Mesendoderm (in vitro differentiated cells): ENCODE results near the gene TRPV6.

Experiments used
- DNase-seq: peaks from one replicate; pipeline ENCODE4 v3.0.0; 2013
- H2AK5ac ChIP-seq: 2 replicates; pipeline ENCODE4 v1.6.1; 2013; ENCODE audit warnings: low read length, inconsistent platforms
- H2BK120ac ChIP-seq: 2 replicates; pipeline ENCODE4 v1.6.1; 2013; ENCODE audit warnings: low read depth, mild to moderate bottlenecking, low read length, moderate library complexity, mixed read lengths
- H2BK15ac ChIP-seq: replicated peaks from 2 replicates; pipeline ENCODE4 v1.6.1; 2013; ENCODE audit warnings: low read depth, mild to moderate bottlenecking, moderate library complexity
- H2BK5ac ChIP-seq: 2 replicates; pipeline ENCODE4 v1.6.1; 2013; ENCODE audit warnings: low read length, inconsistent platforms
- H3K18ac ChIP-seq: 2 replicates; pipeline ENCODE4 v1.6.1; 2013; ENCODE audit warnings: mild to moderate bottlenecking, low read length, mixed read lengths
- H3K23ac ChIP-seq: one replicate; pipeline ENCODE4 v1.6.1; 2013; ENCODE audit warnings: low read length
- H3K27ac ChIP-seq: 2 replicates; pipeline ENCODE4 v1.5.1; 2013; ENCODE audit warnings: low read depth, mild to moderate bottlenecking, inconsistent platforms, low read length, moderate library complexity
- H3K27me3 ChIP-seq: 2 replicates; pipeline ENCODE4 v1.6.1; 2013; ENCODE audit warnings: low read length, control low read depth, mild to moderate bottlenecking, inconsistent platforms; ENCODE audit not compliant: insufficient read depth, poor library complexity
- H3K36me3 ChIP-seq: 2 replicates; pipeline ENCODE4 v1.6.1; 2013; ENCODE audit warnings: low read length, inconsistent platforms; ENCODE audit not compliant: control insufficient read depth, insufficient read depth
- H3K4ac ChIP-seq: one replicate; pipeline ENCODE4 v1.6.1; 2013; ENCODE audit warnings: low read depth, mild to moderate bottlenecking, low read length, moderate library complexity
- H3K4me1 ChIP-seq: 2 replicates; pipeline ENCODE4 v1.6.1; 2013; ENCODE audit warnings: low read depth, low read length, inconsistent platforms; ENCODE audit not compliant: control insufficient read depth
- H3K4me2 ChIP-seq: 2 replicates; pipeline ENCODE4 v1.6.1; 2013; ENCODE audit warnings: low read length
- H3K4me3 ChIP-seq: 2 replicates; pipeline ENCODE4 v1.5.1; 2013; ENCODE audit warnings: mild to moderate bottlenecking, low read length
- H3K56ac ChIP-seq: one replicate; pipeline ENCODE4 v1.6.1; 2013; ENCODE audit warnings: low read length
- H3K79me1 ChIP-seq: 2 replicates; pipeline ENCODE4 v1.6.1; 2013; ENCODE audit warnings: low read length, inconsistent platforms
- H3K79me2 ChIP-seq: 2 replicates; pipeline ENCODE4 v1.6.1; 2013; ENCODE audit warnings: mild to moderate bottlenecking, low read length; ENCODE audit not compliant: control insufficient read depth, insufficient read depth
- H3K9ac ChIP-seq: 2 replicates; pipeline ENCODE4 v1.6.1; 2013; ENCODE audit warnings: low read length, inconsistent platforms
- H4K5ac ChIP-seq: one replicate; pipeline ENCODE4 v1.6.1; 2013; ENCODE audit warnings: low read length
- H4K8ac ChIP-seq: one replicate; pipeline ENCODE4 v1.6.1; 2013; ENCODE audit warnings: low read depth, mild to moderate bottlenecking, control low read depth, low read length, moderate library complexity
- WGBS: extraction: QIAGEN DNeasy Blood & Tissue Kit; methylation state at CpG from one replicate; pipeline ENCODE4 v1.1.7; 2013; ENCODE audit warnings: low lambda C conversion rate, missing lambda C conversion rate; ENCODE audit not compliant: insufficient coverage; ENCODE audit errors: extremely low coverage; 5-methylcytosine and 5-hydroxymethylcytosine counted together

The TRPV6 gene

DNA sequence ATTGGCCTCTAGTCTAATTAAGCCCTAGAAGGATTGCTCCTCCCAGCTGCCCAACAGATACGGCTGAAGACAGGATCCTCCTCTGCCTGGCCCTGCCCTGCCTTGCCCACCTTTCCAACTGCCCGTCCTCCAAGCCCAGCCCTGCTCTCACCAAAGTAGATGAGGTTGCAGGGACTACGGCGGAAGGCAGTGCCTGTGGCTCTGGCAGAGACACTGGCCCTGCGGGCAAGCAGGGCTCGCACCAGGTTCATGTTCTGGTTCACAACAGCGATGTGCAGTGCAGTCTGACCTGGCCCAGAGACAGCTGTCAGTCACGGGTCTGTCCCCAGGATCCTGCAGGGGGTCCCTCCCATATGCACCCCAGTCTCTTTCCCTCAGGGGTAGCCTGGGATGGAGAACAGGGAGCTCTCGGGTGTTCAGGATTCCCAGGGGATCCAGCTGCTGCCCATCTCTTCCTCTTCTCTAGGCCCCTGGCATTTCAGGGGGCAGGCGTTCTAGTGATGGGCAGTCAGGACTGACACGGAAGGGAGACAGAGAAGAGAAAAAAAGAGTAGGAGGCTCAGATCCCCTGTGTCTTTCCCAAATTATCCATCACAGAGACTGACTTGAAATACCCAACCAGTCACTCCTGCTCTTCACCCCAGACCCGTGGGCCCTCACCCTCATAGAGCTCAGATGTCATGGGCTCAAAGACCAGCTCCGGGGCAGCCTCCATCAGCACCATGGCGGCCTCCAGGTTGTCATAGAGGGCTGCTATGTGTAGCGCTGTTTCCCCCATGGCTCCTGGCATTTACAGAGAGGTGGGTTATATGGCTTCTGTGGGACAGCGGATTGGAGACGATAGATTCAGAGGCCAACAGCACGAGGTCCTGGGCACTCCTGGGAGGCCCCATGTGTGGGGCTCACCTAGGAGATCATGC, 8.3 kb downstream of the TRPV6 start:
- Histone ChIP-seq H3K56ac (no peak overlapping the region), H3K23ac (no peak overlapping the region), H2BK120ac (no peak overlapping the region), H2BK15ac (no peak overlapping the region), H3K4me3 (no peak overlapping the region), H3K36me3 (no peaks in the 10 kb centered on the region), H2AK5ac (no peak overlapping the region), H3K4ac (no peak overlapping the region), H3K79me1 (no peaks in the 10 kb centered on the region), H2BK5ac (no peak overlapping the region), H3K9ac (no peak overlapping the region), H3K27ac (no peak overlapping the region), H3K4me2 (no peak overlapping the region), H3K79me2 (no peaks in the 10 kb centered on the region), H4K8ac (no peak overlapping the region), H3K18ac (no peak overlapping the region), H3K27me3 (no peaks in the 10 kb centered on the region), H3K4me1 (no peaks in the 10 kb centered on the region), H4K5ac (no peak overlapping the region)
- no peak for DNase-seq
- WGBS = no CpG with 5 or more reads among the region's 18 CpGs

DNA sequence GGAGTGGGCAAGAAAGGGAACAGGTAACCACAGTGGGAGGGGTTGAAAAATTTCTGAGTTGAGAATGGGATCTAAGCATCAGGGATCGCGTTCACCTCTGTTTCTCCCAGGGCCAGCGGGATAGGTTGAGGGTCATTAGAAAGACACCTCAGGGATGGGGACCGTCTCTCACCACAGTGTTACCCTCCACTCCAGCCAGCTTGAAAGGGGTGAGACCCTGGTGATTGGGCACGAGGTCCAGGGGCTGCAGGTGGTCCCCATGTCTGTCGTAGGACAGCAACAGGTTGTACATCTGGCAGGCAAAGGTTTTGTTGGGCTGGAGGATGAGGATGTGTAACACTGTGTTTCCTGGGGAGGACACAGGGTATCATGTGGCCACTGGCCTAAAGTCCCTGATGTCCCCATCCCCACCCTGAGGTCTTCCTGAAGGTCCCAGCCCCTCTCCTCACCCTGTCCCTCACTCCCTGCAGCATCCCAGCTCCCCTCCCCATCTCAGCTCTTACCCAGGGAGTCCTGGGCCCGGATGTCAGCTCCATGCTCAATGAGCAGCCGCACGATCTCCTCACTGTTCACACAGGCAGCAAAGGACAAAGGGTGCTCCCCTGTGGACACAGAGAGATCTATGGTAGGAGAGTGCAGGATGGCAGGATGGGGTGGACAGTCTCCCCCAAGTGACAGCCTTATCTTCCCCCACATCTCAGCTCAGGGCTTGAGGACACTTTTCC, 9.1 kb downstream of the TRPV6 start:
- no peak overlapping the region for H3K4me2 ChIP-seq
- H4K8ac ChIP-seq = no peak overlapping the region
- no peak overlapping the region for H3K9ac ChIP-seq
- no peak overlapping the region for H3K4ac ChIP-seq
- H3K27ac ChIP-seq = no peak overlapping the region
- H2BK15ac ChIP-seq = no peak overlapping the region
- DNase-seq = no peak
- H3K4me3 ChIP-seq = no peak overlapping the region
- no peak overlapping the region for H4K5ac ChIP-seq
- H2BK5ac ChIP-seq = no peak overlapping the region
- H3K56ac ChIP-seq = no peak overlapping the region
- no CpG with 5 or more reads among the region's 9 CpGs for WGBS
- H2BK120ac ChIP-seq = no peak overlapping the region
- no peak overlapping the region for H3K18ac ChIP-seq
- H3K4me1 ChIP-seq = no peaks in the 10 kb centered on the region
- no peaks in the 10 kb centered on the region for H3K27me3 ChIP-seq
- H3K23ac ChIP-seq = no peak overlapping the region
- no peaks in the 10 kb centered on the region for H3K79me1 ChIP-seq
- H2AK5ac ChIP-seq = no peak overlapping the region
- no peaks in the 10 kb centered on the region for H3K36me3 ChIP-seq
- H3K79me2 ChIP-seq = no peaks in the 10 kb centered on the region

DNA sequence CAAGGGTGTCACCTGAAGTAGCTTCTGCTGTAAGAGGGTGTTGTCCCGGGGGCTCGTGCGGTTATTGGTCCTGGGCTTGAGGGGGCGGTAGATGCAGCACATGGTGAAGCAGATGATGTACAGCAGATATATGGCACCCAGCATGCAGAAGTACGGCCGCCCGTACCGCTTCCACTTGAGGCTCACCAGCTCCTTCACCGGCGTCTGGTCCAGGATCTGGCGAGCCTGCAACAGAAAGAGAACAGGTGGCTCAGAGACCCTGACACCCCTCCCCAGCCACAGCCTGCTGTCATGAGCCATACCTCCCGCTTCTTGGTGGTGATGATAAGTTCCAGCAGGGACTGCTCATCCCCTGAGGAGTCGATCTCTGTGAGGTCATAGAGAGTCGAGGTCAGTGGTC, 10.1 kb downstream of the TRPV6 start:
- no peak overlapping the region for H3K18ac ChIP-seq
- no peak overlapping the region for H3K4me2 ChIP-seq
- no peaks in the 10 kb centered on the region for H3K36me3 ChIP-seq
- H3K56ac ChIP-seq = no peak overlapping the region
- DNase-seq = no peak
- no peak overlapping the region for H2AK5ac ChIP-seq
- H3K79me1 ChIP-seq = no peaks in the 10 kb centered on the region
- no peak overlapping the region for H2BK15ac ChIP-seq
- no peaks in the 10 kb centered on the region for H3K79me2 ChIP-seq
- no peaks in the 10 kb centered on the region for H3K4me1 ChIP-seq
- H3K4ac ChIP-seq = no peak overlapping the region
- no peak overlapping the region for H3K9ac ChIP-seq
- H3K27me3 ChIP-seq = no peaks in the 10 kb centered on the region
- no peak overlapping the region for H4K8ac ChIP-seq
- no peak overlapping the region for H3K4me3 ChIP-seq
- H4K5ac ChIP-seq = no peak overlapping the region
- no peak overlapping the region for H3K27ac ChIP-seq
- H3K23ac ChIP-seq = no peak overlapping the region
- WGBS = no CpG with 5 or more reads among the region's 14 CpGs
- H2BK120ac ChIP-seq = no peak overlapping the region
- no peak overlapping the region for H2BK5ac ChIP-seq

DNA sequence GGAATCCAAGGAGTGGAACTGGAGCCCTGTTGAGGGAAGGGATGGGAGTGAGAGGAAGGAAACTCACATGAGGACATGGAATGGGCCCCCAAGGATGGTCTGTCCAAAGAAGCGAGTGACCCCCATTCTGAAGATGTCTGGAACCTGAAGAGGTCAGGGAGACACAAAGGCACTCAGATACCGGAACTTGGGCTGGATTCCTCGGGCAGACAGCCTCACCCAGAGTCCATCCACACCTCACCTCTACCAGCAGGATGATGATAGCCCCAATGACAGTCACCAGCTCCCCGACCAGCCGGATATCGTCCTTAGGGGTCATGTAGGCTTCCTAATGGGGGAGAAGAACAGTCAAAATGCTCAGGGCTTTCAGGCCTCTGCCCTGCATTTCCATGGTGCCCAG, 10.7 kb downstream of the TRPV6 start:
- Histone ChIP-seq H3K4me3 (no peak overlapping the region), H2AK5ac (no peak overlapping the region), H2BK15ac (no peak overlapping the region), H4K8ac (no peak overlapping the region), H3K56ac (no peak overlapping the region), H3K27me3 (no peaks in the 10 kb centered on the region), H4K5ac (no peak overlapping the region), H3K23ac (no peak overlapping the region), H3K79me2 (no peaks in the 10 kb centered on the region), H3K4me2 (no peak overlapping the region), H2BK120ac (no peak overlapping the region), H2BK5ac (no peak overlapping the region), H3K9ac (no peak overlapping the region), H3K4ac (no peak overlapping the region), H3K79me1 (no peaks in the 10 kb centered on the region), H3K18ac (no peak overlapping the region), H3K36me3 (no peaks in the 10 kb centered on the region), H3K4me1 (no peaks in the 10 kb centered on the region), H3K27ac (no peak overlapping the region)
- WGBS = no CpG with 5 or more reads among the region's 6 CpGs
- DNase-seq = no peak

DNA sequence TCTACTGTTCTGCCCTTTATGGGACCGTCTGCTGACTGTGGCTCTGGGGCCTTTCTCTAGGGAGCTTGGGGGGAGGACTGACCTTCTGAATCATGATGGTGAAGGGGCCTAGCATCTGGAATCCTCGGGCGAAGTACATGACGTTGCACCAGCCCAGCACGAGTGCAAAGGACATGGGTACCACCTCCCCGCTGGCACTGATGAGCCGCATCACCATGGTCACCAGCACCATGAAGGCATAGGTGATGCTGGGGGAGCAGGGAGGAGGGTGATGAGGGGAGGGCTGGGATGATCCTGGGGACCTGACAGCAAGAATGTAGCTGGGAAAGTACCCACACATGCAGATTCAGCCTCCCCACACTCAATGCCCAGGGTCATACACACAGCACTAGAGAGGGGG, 11.1 kb downstream of the TRPV6 start:
- Histone ChIP-seq H3K27me3 (no peaks in the 10 kb centered on the region), H3K4me3 (no peak overlapping the region), H3K79me1 (no peaks in the 10 kb centered on the region), H2BK15ac (no peak overlapping the region), H3K18ac (no peak overlapping the region), H2AK5ac (no peak overlapping the region), H2BK5ac (no peak overlapping the region), H3K4me2 (no peak overlapping the region), H3K27ac (no peak overlapping the region), H3K4me1 (no peaks in the 10 kb centered on the region), H3K36me3 (no peaks in the 10 kb centered on the region), H4K8ac (no peak overlapping the region), H3K79me2 (no peaks in the 10 kb centered on the region), H4K5ac (no peak overlapping the region), H3K9ac (no peak overlapping the region), H2BK120ac (no peak overlapping the region), H3K56ac (no peak overlapping the region), H3K4ac (no peak overlapping the region), H3K23ac (no peak overlapping the region)
- WGBS = no CpG with 5 or more reads among the region's 7 CpGs
- no peak for DNase-seq
